Mesothelial cell of epicardium (in vitro differentiated cells): ENCODE results near the gene USH2A. TPM values are rescaled to one million over a fixed set of nuclear protein-coding genes. Genes with fewer than 3 reads are reported as not detected.

Experiments
- DNase-seq, 2 experiments: peaks; one replicate each; pipeline ENCODE4 v3.0.0; 2021; ENCODE audit warnings: low spot score in 2 of 2; ENCODE audit not compliant: unreplicated experiment in 2 of 2
- H3K27ac Mint-ChIP-seq: 2 replicates; pipeline ENCODE4 v1.8.0; 2021; ENCODE audit warnings: mixed read lengths
- H3K27me3 Mint-ChIP-seq: 2 replicates; pipeline ENCODE4 v1.8.0; 2021; ENCODE audit warnings: low read depth, mixed read lengths
- H3K36me3 Mint-ChIP-seq: 2 replicates; pipeline ENCODE4 v1.8.0; 2021; ENCODE audit warnings: mixed read lengths
- H3K4me1 Mint-ChIP-seq: 2 replicates; pipeline ENCODE4 v1.8.0; 2021; ENCODE audit warnings: mixed read lengths
- H3K4me3 Mint-ChIP-seq: 2 replicates; pipeline ENCODE4 v1.8.0; 2021; ENCODE audit warnings: mild to moderate bottlenecking, moderate library complexity, mixed read lengths
- H3K9me3 Mint-ChIP-seq: 2 replicates; pipeline ENCODE4 v1.8.0; 2021; ENCODE audit warnings: mixed read lengths
- CTCF ChIP-seq: fragments of 200-600 bp; sonication (generic); IDR thresholded peaks from one replicate; pipeline ENCODE4 v1.5.0; 2021; ENCODE audit warnings: antibody characterized with exemption; ENCODE audit not compliant: unreplicated experiment
- total RNA-seq: library from RNA; stranded (reverse); gene quantifications from 3 replicates; pipeline ENCODE4 v1.2.1, GENCODE V29; 2021

USH2A gene
- total RNA-seq, 1 donor from 2014 or later = 0.02 TPM

DNA sequence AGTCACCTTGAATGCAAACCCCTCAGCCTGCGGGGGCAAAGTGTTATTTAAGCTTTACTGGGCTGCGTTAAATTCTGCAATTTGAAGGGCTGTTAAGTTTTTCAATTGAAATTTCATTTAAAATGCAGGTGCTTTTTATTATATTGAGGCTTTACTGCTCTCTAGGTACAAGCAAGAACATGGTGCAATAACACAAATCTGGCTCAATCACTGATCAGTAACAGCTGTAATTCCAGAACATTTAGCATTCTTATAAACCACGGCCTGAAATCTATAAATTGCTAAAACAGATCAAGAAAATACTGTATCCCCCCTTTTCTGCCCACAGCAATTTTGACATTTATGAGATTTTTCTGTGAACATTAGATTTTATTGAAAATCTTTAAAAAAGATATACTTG lies 533.4 kb downstream of the USH2A start:
- no peak overlapping the region for H3K27ac Mint-ChIP-seq
- H3K4me3 Mint-ChIP-seq = no peak overlapping the region
- DNase-seq = no peak
- peaks cover 43% of the 10 kb centered on the region for H3K27me3 Mint-ChIP-seq
- TF ChIP-seq CTCF = no peak
- H3K36me3 Mint-ChIP-seq = no peaks in the 10 kb centered on the region
- no peaks in the 10 kb centered on the region for H3K9me3 Mint-ChIP-seq
- H3K4me1 Mint-ChIP-seq = peaks cover 9% of the 10 kb centered on the region

GRCh38 chr1:215888159-215888558 lies 535.1 kb downstream of the USH2A start:
- no peak for DNase-seq
- Mint-ChIP-seq H3K27me3 (peaks cover 34% of the 10 kb centered on the region), H3K9me3 (no peaks in the 10 kb centered on the region), H3K4me1 (peaks cover 9% of the 10 kb centered on the region), H3K27ac (no peak overlapping the region), H3K4me3 (no peak overlapping the region), H3K36me3 (no peaks in the 10 kb centered on the region)
- TF ChIP-seq CTCF = no peak

DNA sequence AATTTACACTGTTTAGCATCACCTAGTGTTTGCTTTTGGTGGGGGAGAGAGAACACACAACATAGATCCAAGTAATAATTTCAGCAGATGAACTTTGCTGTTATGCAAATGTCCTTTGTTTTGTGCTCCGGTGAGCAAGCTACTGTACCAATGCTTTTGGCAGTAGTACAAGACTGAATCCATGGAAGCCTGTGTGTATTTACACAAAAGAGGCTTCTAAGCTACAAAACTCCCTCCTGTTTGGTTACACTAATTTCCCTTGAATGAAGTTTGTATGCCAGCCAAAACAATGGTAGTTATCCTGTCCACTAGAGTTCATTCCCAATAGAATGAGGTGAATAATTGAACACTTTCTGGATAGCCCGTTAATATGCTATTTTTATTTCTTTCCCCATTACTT lies 535.6 kb downstream of the USH2A start:
- Mint-ChIP-seq H3K4me1 (peaks cover 9% of the 10 kb centered on the region), H3K9me3 (no peaks in the 10 kb centered on the region), H3K36me3 (no peaks in the 10 kb centered on the region), H3K4me3 (no peak overlapping the region), H3K27ac (no peak overlapping the region), H3K27me3 (peaks cover 29% of the 10 kb centered on the region)
- no peak for TF ChIP-seq CTCF
- DNase-seq = no peak

- no peak for DNase-seq
- H3K4me1 Mint-ChIP-seq = no peaks in the 10 kb centered on the region
- H3K9me3 Mint-ChIP-seq = no peaks in the 10 kb centered on the region
- TF ChIP-seq CTCF = no peak
- no peak overlapping the region for H3K27ac Mint-ChIP-seq
- no peak overlapping the region for H3K4me3 Mint-ChIP-seq
- H3K36me3 Mint-ChIP-seq = no peaks in the 10 kb centered on the region
- H3K27me3 Mint-ChIP-seq = peaks cover 35% of the 10 kb centered on the region
Observed at GRCh38 chr1:215883004-215883403, 540.2 kb downstream of the USH2A start.

- no peak for DNase-seq
- H3K36me3 Mint-ChIP-seq = no peaks in the 10 kb centered on the region
- no peak overlapping the region for H3K4me3 Mint-ChIP-seq
- TF ChIP-seq CTCF = no peak
- H3K4me1 Mint-ChIP-seq = peaks cover 8% of the 10 kb centered on the region
- H3K27ac Mint-ChIP-seq = no peak overlapping the region
- H3K27me3 Mint-ChIP-seq = peaks cover 33% of the 10 kb centered on the region
- H3K9me3 Mint-ChIP-seq = no peaks in the 10 kb centered on the region
Observed at GRCh38 chr1:215878843-215879242, 544.4 kb downstream of the USH2A start.

- DNase-seq = no peak
- no peak for TF ChIP-seq CTCF
- Mint-ChIP-seq H3K27ac (no peak overlapping the region), H3K4me1 (peaks cover 8% of the 10 kb centered on the region), H3K36me3 (no peaks in the 10 kb centered on the region), H3K9me3 (no peaks in the 10 kb centered on the region), H3K27me3 (peaks cover 35% of the 10 kb centered on the region), H3K4me3 (no peak overlapping the region)
Observed at GRCh38 chr1:215878128-215878527, 545.1 kb downstream of the USH2A start.
